ENCODE data around the gene GUCY1A2. TPM values are rescaled to one million over a fixed set of nuclear protein-coding genes. Genes with fewer than 3 reads are reported as not detected.

The GUCY1A2 gene
- 0.06 to 0.14 TPM in 2 of 5 replicates, not detected in the others for total RNA-seq (2022; extraction: Qiagen RNA extraction; ENCODE audit: low read depth)

GRCh38 chr11:107018219-107018901 is at the start of gene GUCY1A2:
TSS of gene GUCY1A2 (minus strand) at chr11:107018476. CDS start at chr11:107018055, 421 bp downstream.

